DLD1 (cell line): ENCODE data around the gene CLCA2.

Experiments
- in situ Hi-C: cut with HindIII; loops from 2 replicates; pipeline ENCODE4 v1.10.0; 2017; ENCODE audit warnings: low sequenced_read_pairs

The CLCA2 gene, protein sequence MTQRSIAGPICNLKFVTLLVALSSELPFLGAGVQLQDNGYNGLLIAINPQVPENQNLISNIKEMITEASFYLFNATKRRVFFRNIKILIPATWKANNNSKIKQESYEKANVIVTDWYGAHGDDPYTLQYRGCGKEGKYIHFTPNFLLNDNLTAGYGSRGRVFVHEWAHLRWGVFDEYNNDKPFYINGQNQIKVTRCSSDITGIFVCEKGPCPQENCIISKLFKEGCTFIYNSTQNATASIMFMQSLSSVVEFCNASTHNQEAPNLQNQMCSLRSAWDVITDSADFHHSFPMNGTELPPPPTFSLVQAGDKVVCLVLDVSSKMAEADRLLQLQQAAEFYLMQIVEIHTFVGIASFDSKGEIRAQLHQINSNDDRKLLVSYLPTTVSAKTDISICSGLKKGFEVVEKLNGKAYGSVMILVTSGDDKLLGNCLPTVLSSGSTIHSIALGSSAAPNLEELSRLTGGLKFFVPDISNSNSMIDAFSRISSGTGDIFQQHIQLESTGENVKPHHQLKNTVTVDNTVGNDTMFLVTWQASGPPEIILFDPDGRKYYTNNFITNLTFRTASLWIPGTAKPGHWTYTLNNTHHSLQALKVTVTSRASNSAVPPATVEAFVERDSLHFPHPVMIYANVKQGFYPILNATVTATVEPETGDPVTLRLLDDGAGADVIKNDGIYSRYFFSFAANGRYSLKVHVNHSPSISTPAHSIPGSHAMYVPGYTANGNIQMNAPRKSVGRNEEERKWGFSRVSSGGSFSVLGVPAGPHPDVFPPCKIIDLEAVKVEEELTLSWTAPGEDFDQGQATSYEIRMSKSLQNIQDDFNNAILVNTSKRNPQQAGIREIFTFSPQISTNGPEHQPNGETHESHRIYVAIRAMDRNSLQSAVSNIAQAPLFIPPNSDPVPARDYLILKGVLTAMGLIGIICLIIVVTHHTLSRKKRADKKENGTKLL

DNA sequence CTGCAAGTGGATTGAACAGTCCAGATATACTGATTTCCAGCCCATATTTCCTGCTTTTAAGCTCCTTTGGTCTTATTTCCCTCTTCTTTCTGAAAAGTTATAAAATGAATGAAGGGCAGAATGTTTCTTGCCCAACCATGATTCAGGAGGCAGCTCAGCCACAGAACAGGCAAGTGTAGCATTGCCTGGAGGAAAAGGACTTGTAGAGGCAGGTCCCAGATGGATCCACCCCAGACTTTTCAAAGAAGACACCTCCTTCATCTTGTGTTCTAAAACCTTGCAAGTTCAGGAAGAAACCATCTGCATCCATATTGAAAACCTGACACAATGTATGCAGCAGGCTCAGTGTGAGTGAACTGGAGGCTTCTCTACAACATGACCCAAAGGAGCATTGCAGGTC is at the start of gene CLCA2:
CLCA2 (plus strand) TSS at position 299 of the 400 bp plus-strand sequence; CDS start at position 376, 77 bp downstream.
- in situ Hi-C loops, result no loop called here

GRCh38 chr1:86375688-86376087 is 48.3 kb upstream of the CLCA2 start:
- in situ Hi-C loops, result no loop called here

DNA sequence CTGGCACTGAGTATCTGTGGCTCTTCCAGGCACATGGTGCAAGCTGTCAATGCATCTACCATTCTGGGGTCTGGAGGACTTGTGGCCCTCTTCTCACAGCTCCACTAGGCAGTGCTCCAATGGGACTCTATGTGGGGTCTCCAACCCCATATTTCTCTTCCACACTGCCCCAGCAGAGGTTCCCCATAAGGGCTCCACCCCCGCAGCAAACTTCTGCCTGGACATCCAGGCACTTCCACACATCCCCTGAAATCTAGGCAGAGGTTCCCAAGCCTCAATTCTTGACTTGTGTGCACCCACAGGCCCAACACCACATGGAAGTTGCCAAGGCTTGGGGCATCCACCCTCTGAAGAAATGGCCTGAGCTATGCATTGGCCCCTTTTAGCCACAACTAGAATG is 46.6 kb upstream of the CLCA2 start:
- in situ Hi-C loops, result no loop called here

GRCh38 chr1:86378813-86379212 is 45.2 kb upstream of the CLCA2 start:
- in situ Hi-C loops, result no loop called here

GRCh38 chr1:86380257-86380861 is 43.6 kb upstream of the CLCA2 start:
- in situ Hi-C loops, result no loop called here

GRCh38 chr1:86381223-86381622 is 42.7 kb upstream of the CLCA2 start:
- in situ Hi-C loops, result no loop called here

- in situ Hi-C loops, result no loop called here
These were observed 41.1 kb upstream of the CLCA2 start for GRCh38 chr1:86382878-86383277.

DNA sequence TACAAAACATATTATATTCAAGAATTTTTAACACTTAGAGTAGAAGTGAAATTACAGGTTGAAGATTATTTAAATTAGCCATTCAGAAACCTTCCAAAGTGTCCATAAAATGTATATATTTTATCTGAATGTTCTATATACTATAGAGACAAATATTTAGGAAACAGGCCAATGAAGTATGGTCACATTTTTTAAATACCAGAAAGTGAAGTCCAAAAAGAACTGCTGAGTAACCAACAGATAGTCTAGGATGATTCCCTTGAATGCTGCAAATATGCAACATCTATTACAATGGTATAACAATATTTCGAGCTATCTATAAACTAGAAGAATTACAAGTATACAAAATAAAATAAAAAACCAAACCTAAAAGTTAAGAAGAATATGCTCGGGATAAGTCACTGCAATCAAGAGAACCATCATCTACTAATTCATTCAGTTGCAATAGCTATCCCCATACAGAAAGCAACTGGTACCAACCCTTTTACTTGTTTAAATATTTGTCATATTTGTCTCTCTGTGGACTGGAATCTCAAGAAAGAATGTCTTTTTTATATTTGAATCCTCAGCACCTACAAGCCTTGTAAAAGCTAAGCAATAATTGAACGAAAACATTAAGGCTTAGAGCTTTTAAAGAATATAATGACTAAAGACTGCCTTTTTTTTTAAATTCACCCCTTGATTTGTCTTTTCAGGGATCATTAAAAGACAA is 35.9 kb upstream of the CLCA2 start:
- in situ Hi-C loops, result no loop called here

- in situ Hi-C loops, result no loop called here
These were observed 35.2 kb upstream of the CLCA2 start for GRCh38 chr1:86388777-86389176.

GRCh38 chr1:86389307-86389706 is 34.7 kb upstream of the CLCA2 start:
- in situ Hi-C loops, result no loop called here

DNA sequence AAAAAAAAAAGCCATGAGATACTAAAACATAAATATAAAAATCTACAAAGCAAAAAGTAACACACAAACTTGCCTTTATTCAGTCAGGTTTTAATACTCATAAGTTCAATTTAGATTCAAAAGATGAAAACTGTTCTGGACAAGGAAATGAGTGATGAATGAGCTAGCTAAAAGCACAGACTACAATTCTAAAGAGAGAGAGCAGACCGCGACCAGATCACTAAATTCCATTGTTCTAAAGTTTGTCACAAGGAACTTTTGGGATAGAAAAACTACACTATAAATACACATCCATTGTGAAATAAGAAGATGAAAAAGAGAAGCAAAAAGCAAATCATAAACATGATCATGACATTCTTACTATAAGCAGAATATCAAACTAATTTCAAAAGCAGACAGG is 29.6 kb upstream of the CLCA2 start:
- in situ Hi-C loops, result no loop called here

DNA sequence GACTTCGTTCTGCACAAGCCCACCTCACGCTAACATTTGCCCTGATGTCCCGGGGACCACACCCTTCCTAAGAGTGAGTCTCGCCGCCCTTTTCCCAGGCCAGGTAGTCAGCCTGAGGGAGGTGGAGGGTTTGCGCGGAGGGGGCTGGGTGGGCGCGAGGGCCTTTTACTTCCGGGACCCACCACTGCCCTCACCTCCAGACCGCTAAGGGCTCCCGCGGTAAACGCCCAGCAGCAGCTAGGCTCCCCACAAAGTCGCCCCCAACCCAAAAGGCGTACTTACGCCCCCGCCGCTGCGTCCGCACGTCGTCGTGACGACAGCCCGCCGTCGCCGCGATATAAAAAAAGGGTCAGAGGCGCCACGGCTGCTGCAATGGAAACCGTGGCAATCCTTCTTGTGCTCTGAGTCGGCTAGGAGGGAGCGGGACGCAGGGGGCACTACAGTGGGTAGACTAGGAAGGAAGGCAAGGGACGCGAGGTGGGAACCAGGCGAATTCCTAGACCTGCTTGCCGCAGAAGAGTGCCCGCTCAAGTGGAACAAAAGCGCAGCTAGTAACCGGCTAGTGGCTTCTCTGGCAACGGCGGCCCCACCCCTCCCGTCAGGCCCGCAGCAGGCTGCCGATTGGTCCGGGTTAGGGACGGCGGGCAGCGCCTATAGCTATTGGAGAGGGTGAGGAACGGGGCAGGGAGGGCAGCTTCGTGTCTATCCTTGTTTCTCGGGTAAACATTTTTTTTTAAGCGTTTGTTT is 28.0 kb upstream of the CLCA2 start, which contains the start of gene ODF2L:
ODF2L (minus strand) TSS at position 573 of the 747 bp plus-strand sequence. CDS start 9,296 bp downstream, outside the sequence.
- in situ Hi-C loops, result no loop called here

DNA sequence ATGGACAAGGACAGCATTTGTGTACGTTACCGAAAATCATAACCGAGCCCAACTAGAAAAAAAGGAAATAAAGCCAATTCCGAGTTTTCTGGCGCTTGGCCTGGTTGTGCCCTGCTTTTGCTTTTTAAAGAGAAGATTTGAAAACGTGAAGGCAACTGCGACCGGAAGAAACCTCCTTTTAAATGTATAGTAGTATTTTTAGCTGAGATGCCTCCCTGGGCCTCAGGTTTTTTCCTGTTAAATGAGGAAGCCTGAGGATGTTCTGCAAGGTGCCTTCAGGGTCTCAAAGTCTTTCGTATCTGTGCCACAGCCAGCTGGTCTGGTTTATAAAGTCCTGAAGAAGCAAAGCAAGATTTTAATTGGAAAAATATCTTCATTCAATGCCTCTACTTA is 27.5 kb upstream of the CLCA2 start:
- in situ Hi-C loops, result no loop called here

DNA sequence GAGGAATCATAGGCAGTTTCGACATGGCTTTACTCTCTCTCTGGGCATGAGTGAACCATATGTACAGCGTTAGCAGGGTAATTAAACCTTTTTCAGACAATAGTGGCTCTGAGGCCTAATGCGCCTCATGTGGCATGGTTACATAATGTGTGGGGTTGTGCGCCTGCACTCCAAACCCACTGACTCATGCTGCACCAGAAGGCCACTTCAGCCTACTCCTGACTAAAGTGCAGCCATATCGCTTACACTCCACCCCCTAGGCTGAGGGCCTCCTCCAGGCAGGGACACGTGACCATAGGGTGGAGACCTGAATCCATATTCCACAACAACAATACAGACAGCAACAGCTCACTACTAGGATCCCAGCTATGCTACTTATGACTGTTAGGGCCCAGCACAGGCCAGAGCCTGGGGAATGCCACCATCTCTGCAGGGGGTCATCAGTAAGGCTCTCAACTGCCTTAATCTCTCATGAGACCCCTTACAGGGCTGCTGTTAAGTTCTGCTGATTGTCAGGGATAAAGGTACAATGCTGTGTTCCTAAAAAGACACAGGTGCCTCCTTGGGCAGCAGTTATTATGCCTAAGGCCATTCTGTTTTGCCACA is 14.5 kb upstream of the CLCA2 start:
- in situ Hi-C loops, result no loop called here

DNA sequence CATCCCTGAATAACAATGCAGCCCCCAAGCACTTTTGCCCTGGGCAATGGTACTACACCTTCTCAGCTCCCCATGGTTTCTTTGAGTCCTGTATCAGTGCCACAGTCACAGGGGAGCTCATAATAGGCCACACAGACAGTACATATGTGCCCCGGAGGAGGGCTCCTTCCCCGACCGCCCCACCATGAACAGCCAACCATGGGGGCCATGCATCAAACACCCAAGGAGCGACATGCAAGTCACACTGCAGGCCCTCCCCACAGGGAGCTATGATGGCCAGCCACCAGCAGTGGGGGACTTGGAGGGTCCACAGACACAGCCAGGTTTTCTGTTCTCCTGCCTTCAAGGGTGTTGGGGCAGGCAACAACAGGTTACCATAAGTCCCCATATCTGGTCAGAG is 13.1 kb upstream of the CLCA2 start:
- in situ Hi-C loops, result no loop called here

DNA sequence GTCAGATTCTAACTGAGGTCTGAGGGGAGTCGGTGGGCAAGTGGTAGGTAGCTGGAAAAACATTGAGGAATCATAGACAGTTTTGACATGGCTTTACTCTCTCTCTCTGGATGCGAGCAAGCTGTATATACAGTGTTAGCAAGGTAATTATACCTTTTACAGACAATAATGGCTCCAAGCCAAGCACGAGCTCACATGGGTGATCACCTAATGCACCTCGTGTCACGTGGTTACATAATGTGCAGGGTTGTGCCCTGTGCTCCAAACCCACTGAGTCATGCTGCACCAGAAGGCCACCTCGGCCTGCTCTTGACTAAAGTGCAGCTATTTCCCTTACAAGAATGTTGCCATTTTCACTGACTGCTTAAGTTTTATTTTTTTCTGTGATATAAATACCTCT is 7.6 kb upstream of the CLCA2 start:
- in situ Hi-C loops, result no loop called here

GRCh38 chr1:86419277-86419903 is 4.6 kb upstream of the CLCA2 start:
- in situ Hi-C loops, result no loop called here

DNA sequence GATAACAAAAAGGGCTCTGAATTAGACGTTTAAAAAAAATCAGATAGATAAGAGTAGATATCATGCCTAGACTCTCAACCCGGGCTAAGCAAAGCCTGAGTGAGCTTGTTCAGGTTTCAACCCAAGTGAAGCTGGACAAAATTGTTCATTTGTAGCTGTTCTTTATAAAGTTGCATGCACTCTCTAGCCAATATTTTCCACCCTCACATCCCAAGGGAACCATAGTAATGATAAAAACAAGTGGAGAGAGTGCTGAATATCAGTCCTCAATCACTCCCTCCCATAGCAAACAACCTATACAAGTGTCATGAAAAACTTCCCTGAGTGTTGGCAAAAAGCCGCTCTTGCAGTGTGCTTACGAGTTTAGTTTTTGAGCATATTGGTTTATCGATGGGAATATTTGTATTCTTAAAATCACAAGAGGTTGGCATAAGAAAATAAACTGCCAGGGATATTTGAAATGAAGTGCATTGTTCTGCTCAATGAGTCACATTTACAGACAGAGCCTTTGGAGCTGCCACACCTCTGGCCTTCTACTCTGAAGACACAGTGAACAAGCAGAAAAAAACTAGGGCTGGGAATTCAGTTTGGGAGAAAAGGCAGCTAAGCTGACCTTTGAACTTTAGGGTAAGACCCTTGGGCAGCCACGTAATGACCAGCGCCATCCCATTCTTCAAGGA is 2.2 kb upstream of the CLCA2 start:
- in situ Hi-C loops, result no loop called here

DNA sequence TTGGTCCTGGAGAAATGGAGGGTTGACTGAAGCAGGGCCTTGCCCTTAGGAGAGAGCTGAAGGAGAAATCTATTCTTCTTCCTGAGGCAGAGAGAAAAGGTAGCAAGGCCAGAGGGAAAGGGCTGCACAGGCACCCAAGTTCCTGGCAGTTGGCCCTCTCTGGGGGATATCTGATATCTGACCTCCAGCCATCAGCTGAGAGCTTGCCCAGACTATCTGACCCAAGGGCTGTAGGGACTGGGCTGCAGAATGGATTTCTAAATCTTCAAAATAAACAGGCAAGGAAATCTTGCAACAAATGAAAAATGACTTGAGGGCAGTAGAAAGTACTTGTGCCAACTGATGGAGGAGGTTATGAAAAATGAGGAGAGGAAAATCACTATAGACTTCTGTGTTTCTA is 498 bp upstream of the CLCA2 start:
- in situ Hi-C loops, result no loop called here
